Fibroblast of upper back skin (primary cell): Measurements from ENCODE around the gene MYL12B.
A peak's percentile ranks its signal among the peaks of the same experiment; 100 is the strongest.
"Not testable (repeated sequence)": the region's sequence is repeated elsewhere in the genome, so short reads cannot be mapped to it uniquely, and the experiment has no call there.

Experiments used
- DNase-seq: peaks from one replicate; pipeline ENCODE4 v3.0.0-alpha.2; 2013

MYL12B gene

DNA sequence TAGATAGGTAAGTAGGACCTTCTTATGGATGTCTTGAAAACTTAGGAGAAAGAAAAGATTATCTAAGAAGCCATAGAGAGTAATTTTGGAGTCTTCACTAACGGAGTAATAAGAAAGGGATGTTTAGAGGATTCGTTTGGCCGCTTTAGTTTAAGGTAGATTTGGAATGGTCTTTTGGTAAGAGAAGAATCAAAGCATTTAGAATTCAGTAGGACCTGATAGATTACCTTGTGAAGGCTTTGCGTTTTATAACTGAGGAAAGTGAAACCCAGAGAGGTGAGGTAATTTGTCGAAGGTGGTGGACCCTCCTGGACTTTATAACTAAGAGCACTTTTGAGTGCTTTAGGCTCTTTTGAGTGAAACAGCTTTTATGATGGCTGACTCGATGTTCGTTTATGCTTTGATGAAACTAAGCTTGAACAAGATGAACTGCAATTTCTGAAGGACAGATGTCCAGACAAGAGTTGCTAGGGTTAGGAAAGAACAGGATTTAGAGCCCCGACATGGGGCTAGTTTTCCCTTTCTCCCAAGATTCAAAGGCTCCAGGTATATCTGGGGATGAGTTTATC is 1.3 kb downstream of the MYL12B start:
- DNase-seq = no peak

DNA sequence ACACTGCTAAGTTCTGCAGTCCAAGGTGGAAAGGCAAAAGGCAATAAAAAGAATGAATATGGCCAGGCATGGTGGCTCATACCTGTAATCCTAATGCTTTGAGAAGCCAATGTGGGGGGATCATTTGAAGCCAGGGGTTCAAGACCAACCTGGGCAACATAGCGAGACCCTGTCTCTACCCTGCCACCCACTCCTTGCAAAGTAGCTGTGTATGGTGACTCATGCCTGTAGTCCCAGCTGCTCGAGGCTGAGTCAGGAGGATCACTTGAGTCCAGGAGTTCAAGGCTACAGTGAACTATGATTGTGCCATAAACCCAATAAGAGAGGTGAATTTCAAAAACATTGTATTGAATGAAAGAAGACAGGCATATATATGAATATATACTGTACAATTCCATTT is 2.4 kb downstream of the MYL12B start:
- DNase-seq = no peak

DNA sequence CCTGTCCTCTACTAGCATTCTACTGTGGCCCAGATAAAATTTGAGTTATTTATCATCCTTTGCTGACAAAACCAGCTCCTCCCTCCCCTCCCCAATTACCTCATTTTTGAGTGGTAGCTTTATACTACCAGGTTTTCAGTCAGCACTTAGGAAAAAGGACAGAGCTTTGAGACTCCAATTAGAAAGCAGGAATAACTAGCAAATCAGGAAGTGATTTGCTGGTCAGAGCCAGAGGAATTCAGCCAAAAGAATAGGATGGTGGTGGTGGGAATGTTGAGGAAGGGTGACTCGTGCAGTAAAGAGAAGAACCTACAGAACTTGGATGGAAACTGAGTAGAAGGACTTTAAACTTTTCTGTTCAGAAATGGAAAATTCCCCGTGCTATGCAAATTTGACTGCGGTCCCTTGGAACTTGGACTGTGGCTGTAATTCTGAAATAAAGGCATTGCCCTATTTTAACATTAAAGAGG is 3.7 kb downstream of the MYL12B start:
- DNase-seq = peak; percentile 72

DNA sequence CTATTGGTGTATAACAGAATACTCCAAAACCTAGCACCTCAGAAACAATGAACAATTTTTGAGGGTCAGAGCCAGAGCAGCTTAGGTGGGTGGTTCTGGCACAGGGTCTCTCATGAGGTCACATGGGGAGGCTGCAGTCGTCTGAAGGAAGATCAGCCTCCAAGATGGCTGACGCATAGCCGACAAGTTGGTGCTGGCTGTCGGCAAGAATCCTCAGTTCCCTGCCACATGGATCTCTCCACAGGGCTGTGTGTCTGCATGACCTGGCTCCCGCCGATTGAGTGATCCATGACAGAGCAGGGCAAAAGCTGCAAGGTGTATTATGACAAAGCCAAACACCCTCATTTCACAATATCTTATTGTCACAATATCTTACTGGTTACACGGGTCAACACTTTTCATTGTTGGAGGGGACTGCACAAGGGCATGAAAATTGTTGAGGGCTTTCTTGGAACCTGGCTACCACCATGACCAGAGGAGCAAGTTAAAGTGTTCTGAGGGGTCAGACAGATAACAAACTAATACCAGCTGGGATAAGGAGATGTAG is 4.2 kb downstream of the MYL12B start:
- DNase-seq = no peak

DNA sequence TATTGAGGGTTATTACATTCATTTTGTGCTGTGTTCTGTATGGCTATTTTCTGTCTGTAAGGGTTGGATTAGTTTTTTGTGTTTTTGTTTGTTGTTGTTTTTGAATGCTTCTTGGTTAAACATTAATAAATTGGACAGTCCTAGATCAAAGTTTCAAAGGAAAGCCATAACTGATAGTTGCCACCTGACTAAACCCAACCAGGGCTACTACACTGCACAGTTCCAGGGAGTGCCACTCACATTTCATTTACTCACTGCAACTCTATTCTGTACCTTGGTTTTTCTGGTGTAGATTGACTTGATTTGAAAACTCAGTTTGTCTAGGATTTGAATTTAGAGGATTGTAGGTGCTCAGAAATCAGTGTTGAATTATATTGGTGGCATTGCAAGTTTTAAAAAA is 6.4 kb downstream of the MYL12B start:
- DNase-seq = no peak

DNA sequence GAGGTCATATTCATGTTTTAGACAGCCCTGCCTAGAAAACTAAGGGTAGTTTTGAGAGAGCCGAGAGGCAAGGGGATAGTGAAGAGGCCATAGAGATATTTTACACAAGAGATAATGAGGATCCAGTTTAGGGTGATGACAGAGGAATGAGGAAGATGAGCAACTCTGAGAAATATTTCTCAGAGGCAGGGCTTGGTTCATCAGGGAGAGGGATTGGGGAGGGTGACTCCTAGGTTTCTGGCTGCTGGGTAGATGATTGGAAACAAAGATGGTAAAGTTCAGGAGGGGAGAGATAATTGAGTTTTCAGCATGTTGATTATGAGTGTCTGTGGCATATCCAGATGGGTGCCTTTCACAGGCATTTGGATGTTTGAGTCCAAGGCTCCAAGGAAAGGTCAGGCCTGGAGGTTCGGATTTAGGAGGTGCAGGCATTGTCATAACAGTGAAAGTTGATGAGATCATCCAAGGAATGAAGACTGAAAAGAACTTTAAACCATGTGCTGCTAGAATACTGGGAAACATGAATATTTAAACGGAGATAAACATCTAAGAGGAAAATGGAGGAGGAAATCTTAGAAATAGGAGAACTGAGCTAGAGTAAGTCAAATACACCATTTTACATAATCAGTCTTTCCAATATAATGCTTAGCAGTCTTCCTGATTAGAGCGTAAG is 7.4 kb downstream of the MYL12B start:
- DNase-seq = peak; percentile 45

DNA sequence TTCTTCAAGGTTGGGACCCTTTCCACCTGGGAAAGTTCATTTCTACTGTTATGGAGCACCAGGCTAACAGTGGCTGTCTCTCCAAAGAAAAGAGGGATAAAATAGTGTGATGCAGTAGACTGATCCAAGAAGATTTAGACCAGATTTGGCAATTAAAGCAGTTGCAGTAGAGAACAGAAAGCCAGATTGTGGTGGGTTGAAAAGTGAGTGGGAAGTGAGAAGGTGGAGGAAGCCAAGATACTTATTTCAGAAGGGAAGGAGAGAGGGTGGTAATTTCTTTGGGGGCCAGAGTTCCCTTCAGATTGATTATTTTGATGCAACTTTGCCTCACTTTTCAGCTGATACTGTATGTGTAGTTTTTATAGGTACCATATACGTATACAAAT is 8.0 kb downstream of the MYL12B start:
- DNase-seq = no peak

DNA sequence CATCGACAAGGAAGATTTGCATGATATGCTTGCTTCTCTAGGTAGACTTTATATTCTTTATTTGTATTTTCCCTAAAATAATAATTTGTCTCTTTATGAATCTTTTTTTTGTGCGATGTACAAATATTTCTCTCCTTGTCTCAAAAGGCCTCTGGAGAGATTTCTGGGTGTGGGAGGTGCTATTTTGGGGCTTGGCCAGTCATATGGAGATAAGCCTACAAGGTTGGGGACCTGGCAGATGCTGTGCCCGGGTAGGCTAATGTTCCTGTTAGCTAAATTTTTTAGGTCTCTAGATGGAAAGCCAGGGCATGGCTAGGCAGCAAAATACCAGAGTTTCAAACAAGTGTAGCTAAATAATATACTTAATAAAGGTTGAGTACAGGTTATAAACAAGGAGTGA is 11.1 kb downstream of the MYL12B start:
- DNase-seq = no peak

DNA sequence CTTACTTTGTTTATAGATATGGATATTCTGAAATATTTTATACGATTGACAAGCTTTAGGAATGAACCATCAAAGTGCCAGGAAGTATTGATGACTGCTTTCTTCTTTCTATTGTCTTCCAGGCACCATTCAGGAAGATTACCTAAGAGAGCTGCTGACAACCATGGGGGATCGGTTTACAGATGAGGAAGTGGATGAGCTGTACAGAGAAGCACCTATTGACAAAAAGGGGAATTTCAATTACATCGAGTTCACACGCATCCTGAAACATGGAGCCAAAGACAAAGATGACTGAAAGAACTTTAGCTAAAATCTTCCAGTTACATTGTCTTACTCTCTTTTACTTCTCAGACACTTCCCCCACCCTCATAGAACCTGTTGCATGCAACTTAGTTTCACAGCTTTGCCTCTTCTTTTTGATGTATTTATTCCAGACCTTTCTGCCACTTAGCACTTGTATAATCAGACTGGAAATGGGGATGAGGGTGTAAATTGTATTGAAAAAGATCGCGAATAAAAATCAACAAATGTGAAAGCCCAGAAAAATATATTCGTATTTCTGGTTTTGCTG is 15.8 kb downstream of the MYL12B start:
- DNase-seq = not testable (repeated sequence)

DNA sequence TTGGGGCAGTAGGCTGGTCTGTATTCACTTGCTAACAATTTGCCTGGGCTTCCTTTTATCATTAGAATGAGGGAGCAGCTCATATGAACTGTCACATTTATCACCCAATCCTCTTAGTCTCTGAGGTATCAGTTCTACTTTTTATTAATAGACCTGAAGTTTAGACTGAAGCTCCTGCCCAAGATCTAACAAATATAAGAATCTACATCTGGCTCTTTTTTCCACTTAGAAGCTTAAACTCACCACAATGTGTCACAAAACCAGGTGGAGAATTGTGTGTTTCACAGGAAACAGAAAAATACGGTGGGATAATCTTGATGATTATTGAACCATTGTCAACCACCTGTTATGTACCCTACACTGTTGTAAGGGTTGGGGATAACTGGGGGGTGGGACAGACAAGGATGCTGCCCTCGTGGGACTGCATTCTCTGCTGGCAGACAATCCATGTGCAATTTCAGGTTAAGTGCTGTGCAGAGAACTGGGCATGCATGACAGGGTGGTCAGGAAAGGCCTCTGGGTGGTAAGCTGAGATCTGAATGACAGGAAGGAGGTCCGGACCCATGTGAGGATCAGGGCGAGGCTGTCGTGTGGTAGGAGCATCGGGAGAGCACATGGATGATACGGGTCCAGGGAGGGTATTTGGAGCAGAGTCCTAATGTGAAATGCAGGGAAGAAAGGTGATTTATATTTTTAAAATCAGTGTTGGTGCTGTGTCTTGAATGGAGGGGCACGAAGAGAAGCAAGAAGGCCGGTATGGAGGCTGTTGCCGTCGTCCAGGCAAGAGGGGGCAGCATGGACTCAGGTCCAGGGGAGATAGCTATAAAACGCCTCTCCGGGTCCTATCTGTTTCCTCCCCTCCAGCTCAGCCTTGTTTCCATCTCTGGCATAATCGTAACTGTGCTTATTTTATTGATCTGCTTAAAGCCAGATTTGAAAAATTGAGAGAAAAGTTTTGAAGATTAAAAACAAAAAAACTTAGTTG is 17.6 kb downstream of the MYL12B start:
- DNase-seq = no peak

DNA sequence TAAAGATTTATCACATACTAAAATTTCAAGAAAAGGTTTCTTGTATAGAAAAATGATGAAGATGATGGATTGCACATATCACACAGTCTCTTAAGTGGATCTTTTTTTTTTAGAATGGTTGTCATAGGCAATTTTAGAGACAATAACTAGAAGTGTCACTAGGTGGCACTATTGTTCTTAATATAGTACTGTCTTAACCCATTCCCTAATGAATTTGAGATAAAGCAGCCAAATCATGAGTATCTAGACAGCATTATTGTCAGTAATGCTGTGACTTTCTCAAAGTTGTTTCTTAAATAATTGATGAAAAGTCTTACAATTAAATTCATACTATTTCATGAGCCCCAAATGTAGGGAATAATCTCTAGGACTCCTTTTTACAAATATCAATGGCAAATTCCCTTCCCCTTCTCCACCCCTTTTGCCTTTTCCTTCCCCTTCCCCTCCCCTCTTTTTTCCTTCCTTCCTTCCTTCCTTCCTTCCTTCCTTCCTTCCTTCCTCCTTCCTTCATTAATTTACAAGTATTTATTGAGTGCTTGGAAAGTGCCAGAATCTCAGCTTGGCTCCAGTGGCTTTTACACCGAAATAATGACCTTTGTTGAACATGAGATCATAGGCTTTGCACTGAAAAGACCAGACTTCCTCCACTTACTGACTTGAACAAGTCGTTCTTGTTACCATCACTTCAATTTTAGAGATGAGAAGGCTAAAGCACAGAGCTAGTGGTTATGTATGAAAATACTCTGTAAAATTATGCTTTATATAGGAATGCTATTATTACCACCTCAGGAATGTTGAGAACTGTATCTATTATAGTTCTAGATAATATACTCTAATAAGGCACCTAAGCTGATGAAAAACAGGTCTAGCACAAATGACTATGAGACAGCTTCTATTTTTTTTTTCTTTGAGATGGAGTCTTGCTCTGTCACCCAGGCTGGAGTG is 19.8 kb downstream of the MYL12B start:
- peak; percentile 85 for DNase-seq

DNA sequence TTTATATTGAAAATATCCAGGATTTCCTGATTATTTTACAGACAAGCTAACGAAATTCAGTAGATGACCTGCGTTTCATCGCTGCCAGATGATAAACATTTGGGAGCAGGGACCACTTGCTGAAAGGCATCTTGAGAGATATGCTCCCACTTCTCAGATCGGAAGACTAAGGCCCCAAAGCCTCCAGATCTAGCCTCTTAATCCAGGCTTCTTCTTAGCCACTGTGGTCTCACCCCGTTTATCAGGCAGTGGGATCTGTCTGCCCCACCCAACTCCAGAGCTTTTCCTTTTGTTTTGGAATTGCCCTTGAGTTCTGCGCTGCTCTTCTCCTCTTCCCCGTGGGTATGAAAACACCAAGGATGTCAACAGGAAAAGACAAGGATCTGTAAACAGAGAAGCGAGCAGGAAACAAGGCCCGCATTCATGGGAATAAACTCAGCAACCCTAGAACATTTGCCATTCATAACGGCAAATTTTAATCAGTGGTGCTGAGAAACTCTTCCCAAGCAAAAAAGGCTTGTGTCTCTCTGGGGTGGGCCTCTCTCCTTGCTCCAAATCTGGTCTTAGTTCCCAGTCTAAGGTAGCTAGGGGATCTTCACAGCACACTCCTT is 21.4 kb downstream of the MYL12B start:
- DNase-seq = no peak

DNA sequence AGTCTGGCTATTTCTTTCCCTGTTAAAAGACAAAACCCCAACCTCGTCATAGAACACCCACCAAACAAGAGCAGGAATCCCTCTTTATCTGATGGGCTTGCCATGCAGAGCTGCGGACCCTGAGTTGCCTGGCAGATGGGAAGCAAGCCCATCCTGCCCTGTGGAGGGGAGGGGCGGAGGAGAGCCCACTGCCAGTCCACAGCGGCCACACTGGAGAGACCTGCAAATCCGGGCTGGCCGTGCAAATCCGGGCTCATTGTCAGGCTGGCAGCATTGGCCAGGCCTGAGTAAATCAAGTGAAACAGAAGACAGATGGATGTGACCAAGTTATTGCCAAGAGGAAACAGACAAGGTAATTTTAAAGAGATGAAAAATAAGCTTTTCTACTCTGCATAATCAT is 22.0 kb downstream of the MYL12B start:
- no peak for DNase-seq

DNA sequence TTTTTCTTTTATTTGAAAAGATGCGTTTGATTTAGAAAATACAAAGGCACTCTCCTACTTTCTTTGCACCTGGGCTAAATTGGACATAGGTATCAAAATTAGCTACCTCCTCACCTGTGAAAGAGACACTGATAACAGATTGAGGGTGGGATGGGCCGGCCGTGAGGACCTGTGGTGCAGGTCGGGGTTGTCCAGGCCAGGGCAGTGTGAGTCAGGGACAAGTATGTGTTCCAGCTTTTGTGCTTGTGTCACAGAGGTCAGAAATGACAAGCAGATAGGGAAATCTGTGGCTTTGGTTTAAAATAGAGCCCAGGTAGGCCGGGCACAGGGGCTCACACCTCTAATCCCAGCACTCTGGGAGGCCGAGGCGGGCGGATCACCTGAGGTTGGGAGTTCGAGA is 22.6 kb downstream of the MYL12B start:
- DNase-seq = no peak

DNA sequence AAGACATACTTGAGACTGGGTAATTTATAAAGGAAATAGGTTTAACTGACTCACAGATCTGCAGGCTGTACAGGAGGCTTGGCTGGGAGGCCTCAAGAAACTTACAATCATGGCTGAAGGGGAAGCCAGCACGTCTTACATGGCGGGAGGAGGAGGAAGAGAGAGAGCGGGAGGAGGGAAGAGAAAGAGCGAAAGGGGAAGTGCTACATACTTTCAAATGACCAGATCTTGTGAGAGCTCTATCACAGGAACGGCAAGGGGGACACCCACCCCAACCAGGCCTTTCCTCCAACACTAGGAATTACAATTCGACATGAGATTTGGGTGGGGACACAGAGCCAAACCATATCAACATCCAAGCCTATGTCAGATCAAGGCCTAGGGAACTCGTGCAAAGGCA is 24.2 kb downstream of the MYL12B start:
- DNase-seq = no peak

DNA sequence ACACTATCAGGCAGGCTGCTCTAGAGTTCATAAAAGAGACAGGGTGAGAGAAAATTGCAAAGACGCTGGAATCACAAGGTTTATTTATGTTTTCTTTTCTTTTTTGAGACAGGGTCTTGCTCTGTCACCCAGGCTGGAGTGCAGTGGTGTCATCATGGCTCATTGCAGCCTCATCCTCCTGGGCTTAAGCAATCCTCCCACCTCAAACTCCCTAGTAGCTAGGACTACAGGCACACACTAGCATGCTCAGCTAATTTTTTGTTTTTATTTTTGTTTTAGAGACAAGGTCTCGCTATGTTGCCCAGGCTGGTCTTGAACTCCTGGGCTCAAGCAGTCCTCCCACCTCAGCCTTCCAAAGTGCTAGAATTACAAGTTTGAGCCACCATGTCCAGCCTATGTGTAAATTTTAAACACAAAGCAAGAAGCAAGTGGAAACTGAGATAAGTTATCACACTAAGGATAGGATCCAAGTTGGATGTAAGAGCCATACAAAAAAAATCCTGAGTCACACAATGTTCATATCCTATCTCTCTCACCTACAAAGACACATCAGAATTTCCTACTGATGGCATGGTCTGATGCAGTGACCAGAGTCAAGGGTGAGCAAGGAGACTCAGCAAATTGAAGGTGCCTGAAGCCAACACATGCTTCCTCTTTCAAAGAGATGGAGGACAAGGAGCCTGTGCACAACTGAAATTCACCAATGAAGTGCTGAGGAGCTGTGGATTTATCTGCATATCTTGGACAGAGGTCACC is 31.4 kb downstream of the MYL12B start:
- DNase-seq = no peak

DNA sequence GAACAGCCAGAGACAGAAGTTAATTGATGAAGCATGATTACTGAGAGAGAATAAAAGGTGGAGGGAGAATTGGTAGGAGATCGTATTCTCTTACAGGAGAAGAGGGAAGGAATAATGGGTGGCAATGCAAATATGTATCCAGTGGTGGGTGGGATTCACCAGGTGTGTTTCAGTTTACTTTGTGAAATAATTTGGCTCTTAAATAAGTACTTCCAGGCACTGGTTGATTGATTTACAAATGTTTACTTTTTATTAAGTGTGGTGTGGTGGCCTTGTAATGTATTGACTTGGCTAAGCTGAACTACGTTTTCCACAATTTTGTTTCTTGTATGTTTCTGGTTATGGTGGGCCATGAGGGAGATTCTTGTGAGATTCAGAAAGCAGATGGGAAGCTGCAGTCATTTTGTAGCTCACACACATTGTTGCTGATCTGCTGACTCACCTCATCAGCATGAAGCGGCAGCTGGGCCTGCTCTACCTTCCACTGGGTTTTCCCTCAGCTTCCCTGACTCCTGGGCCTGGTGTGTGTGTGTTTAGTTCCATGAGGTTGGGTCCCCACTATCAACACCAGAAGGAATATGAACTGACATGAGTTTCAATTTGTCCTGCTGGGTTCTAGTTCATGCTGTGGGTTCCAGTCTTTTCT is 32.6 kb downstream of the MYL12B start:
- peak; percentile 62 for DNase-seq

DNA sequence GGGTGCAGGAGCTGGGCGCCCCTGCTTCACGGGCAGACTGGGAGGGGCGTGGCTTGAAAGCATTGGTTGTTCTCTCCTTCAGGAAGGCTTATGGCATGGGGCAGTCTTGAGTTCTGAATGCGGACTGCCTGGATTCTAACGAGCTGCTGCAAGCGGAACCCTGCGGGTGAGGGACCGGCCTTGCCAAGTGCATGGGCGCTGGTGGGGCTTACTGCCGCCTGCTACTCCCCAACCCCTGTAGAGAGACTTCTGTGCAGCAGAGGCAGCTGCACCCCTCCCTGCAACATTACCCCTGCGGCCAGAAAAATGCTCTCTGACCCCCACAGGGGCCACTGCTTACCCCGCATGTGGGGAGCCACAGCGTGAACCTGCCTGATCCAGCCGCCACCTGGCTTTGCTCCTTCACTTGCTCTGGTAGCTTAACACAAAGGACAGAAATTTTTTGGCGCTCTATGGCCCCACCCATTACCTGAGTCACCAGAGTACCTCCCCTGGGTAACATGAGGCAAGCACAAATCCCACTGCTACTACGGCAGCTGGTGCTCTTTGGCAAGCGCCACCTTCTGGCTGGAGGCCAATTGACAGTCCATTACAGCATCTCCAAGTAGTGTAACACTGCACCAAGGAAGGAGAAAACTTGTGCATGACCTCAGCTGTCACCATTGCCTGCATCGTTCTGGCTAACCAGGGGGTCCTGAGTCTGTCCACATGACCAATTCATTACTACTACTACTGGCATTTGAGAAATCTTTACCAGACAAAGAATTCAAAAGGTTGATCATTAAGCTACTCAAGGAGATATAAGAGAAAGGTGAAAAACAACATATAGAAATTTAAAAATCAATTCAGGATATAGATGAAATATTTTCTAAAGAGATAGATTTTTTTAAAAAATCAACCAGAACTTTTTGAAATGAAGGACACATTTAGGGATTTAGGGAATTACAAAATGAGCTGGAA is 35.4 kb downstream of the MYL12B start:
- peak; percentile 90 for DNase-seq

DNA sequence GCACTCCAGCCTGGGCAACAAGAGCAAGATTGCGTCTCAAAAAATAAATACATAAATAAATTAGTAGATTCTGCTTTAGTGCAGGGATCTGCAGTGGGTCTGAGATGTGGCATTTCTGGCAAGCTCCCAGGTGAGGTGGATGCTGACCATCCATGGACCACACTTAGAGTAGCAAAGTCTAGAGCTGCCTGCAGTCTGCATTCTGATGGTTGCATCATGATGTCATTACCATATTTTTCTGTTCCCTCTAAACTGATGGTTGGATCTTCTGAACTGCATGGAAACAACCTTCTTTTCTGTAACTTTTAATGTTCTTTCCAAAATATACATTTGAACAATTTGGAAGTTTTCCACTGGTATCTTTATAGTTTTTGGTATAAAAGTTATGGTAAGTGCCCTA is 42.9 kb downstream of the MYL12B start:
- DNase-seq = peak; percentile 11
